Transverse colon (tissue), 4 donors: ENCODE data around the gene DCST1. TPM values are rescaled to one million over a fixed set of nuclear protein-coding genes. Genes with fewer than 3 reads are reported as not detected.
A peak's percentile ranks its signal among the peaks of the same experiment; 100 is the strongest.

Experiments
- DNase-seq: peaks from one replicate; pipeline ENCODE4 v3.0.0-alpha.2; 2019
- H3K27ac ChIP-seq, 4 donors: fragments of 200-600 bp; sonication (generic); 2 replicates each; pipeline ENCODE4 v1.5.1; 2016 to 2018; ENCODE audit warnings: inconsistent platforms in 4 of 4
- H3K27me3 ChIP-seq: fragments of 200-600 bp; sonication (generic); 2 replicates; pipeline ENCODE4 v1.5.1; 2017; ENCODE audit warnings: inconsistent platforms
- H3K36me3 ChIP-seq, 4 donors: fragments of 200-600 bp; sonication (generic); 2 replicates each; pipeline ENCODE4 v1.5.1; 2017 to 2019; ENCODE audit warnings: inconsistent platforms in 4 of 4
- H3K4me1 ChIP-seq, 4 donors: fragments of 200-600 bp; sonication (generic); 2 replicates each; pipeline ENCODE4 v1.5.1; 2017 to 2020; ENCODE audit warnings: inconsistent platforms in 4 of 4
- H3K4me3 ChIP-seq, 4 donors: fragments of 200-600 bp; sonication (generic); 1 replicate in 1 of 4; 2 replicates in 3 of 4; pipeline versions ENCODE4 v1.5.1 to v1.6.1; 2017 to 2019; ENCODE audit warnings: inconsistent platforms in 4 of 4
- H3K9me3 ChIP-seq, 2 donors: fragments of 200-600 bp; sonication (generic); 2 replicates each; pipeline ENCODE4 v1.5.1; 2017 to 2019; ENCODE audit warnings: inconsistent platforms in 2 of 2
- EP300 ChIP-seq: sonication (generic); formaldehyde crosslinking; IDR thresholded peaks from one replicate; pipeline ENCODE4 v1.6.1; 2017; ENCODE audit warnings: antibody characterized with exemption, low read depth
- POLR2A ChIP-seq: fragments of 450-650 bp; IDR thresholded peaks from one replicate; pipeline ENCODE4 v1.6.1; 2016; ENCODE audit warnings: antibody characterized with exemption, mild to moderate bottlenecking, moderate library complexity
- POLR2AphosphoS5 ChIP-seq, 3 donors: sonication (generic); formaldehyde crosslinking; IDR thresholded peaks; one replicate each; pipeline ENCODE4 v1.6.1; 2016; ENCODE audit warnings: antibody characterized with exemption in 3 of 3
- WGBS, 2 donors: methylation state at CpG; one replicate each; pipeline ENCODE4 v1.1.5; 2018; ENCODE audit warnings: low coverage in 1 of 2; 5-methylcytosine and 5-hydroxymethylcytosine counted together
- in situ Hi-C, 4 donors: fragments of 200-750 bp; cut with MboI; loops; one replicate each; pipeline versions ENCODE4 v1.15.0 to v1.15.1; 2017; ENCODE audit warnings: low sequenced_read_pairs in 3 of 4, low pct_ligation_motif_present in 1 of 4, low pct_unique_long_range_greater_than_20kb in 1 of 4
- intact Hi-C: fragments of 100-400 bp; cut with DNase I; formaldehyde crosslinking; loops from one replicate; pipeline ENCODE4 v1.15.1; 2023; ENCODE audit warnings: low total_unique reads
- total RNA-seq, 4 donors: library from RNA; depleted of rRNA; stranded (reverse); fragments of >200 nt; gene quantifications; one replicate each; pipeline ENCODE4 v1.1.0, GENCODE V29; 2016
- TF ChIP-seq, protein P1 (sequence below), 5 experiments: fragments of 200-600 bp in 3 of 5; fragments of 450-650 bp in 2 of 5; sonication (generic) in 3 of 5; IDR thresholded peaks; 1 replicate in 2 of 5; 2 replicates in 3 of 5; pipeline ENCODE4 v1.5.1; 2016 to 2017; ENCODE audit warnings: antibody characterized with exemption in 5 of 5, inconsistent platforms in 3 of 5, mild to moderate bottlenecking in 2 of 5, moderate library complexity in 1 of 5

The DCST1 gene
- total RNA-seq, 4 donors from 2014 or later: 0.32 to 0.41 TPM; not detected in 2

GRCh38 chr1:155060736-155061135, 27.1 kb downstream of the DCST1 start:
- in situ Hi-C loops: loop anchor here in 3 of 4 donors (25.0 kb wide), 1 partner anchor 98 kb away; the partner anchor contains the start of genes CKS1B (in 3 of the 3), PBXIP1 (in 3 of the 3), PYGO2 (in 3 of the 3) and SHC1 (in 3 of the 3)
- Histone ChIP-seq H3K27ac (no peak overlapping the region), H3K4me1 (peaks cover 20 to 38% (median 34%) of the 10 kb centered on the region in 4 donors), H3K9me3 (no peaks in the 10 kb centered on the region), H3K4me3 (no peak overlapping the region), H3K36me3 (peaks cover 0 to 15% (median 0%) of the 10 kb centered on the region in 4 donors), H3K27me3 (no peaks in the 10 kb centered on the region)
- no peak for DNase-seq
- intact Hi-C loops: loop anchor here (10.0 kb wide), 1 partner anchor 506 kb away; the partner anchor contains the start of gene UBE2Q1
- TF ChIP-seq POLR2AphosphoS5 (IDR thresholded peaks at IDR 0.05) (no peak), EP300 (no peak), POLR2A (no peak)
- TF ChIP-seq, protein P1, sequence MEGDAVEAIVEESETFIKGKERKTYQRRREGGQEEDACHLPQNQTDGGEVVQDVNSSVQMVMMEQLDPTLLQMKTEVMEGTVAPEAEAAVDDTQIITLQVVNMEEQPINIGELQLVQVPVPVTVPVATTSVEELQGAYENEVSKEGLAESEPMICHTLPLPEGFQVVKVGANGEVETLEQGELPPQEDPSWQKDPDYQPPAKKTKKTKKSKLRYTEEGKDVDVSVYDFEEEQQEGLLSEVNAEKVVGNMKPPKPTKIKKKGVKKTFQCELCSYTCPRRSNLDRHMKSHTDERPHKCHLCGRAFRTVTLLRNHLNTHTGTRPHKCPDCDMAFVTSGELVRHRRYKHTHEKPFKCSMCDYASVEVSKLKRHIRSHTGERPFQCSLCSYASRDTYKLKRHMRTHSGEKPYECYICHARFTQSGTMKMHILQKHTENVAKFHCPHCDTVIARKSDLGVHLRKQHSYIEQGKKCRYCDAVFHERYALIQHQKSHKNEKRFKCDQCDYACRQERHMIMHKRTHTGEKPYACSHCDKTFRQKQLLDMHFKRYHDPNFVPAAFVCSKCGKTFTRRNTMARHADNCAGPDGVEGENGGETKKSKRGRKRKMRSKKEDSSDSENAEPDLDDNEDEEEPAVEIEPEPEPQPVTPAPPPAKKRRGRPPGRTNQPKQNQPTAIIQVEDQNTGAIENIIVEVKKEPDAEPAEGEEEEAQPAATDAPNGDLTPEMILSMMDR (IDR thresholded peaks at IDR 0.05): no peak
- 83% methylated on average over 5 of the region's 8 CpGs; no CpG with 5 or more reads in 1 of the 2 donors for whole genome bisulfite sequencing, 2 donors

DNA sequence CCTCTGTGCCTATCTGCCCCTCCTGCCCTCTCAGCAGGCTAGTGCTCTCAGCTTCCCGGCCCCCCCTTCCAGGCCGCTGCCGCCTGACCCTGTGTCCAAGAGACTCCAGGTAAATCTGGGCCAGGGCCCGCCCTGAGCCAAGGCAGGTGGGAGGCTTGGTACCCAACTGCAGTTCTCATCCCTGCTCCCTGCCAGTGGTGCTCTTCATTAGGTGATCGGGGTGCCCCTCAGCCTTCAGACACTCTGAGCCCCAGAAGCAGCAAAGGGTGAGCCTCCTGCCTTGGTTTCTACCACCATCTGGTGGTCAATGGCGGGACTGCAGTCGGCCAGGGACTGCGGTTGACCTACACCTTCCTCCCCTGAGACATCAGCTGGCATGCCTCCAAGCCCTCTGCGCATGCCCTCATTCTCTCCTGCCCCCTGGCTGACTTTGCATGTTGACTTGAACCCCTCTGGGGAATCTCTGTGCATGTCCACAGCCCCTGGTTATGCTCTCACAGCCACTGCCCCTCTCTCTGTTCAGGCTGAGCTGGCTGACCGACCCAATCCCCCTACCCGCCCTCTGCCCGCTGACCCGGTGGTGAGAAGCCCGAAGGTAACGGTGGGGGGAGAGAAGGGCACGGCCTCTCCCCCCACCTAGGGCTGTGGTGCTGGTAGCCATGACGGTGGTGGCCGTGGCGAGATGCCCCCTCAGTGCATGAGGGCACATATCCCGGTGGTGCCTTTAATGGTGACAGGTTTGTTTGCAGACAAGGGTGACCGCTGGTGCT, 27.9 kb downstream of the DCST1 start:
- H3K9me3 ChIP-seq: no peaks in the 10 kb centered on the region
- TF ChIP-seq POLR2AphosphoS5 (IDR thresholded peaks at IDR 0.05) (no peak), POLR2A (no peak), EP300 (no peak)
- TF ChIP-seq, protein P1 (IDR thresholded peaks at IDR 0.05): peak; percentile 99 to 100 (median 99)
- intact Hi-C loops (loop anchor here (10.0 kb wide), 1 partner anchor 507 kb away; the partner anchor contains the start of gene UBE2Q1), in situ Hi-C loops (loop anchor here in 3 of 4 donors (25.0 kb wide), 1 partner anchor 99 kb away; the partner anchor contains the start of genes CKS1B (in 3 of the 3), PBXIP1 (in 3 of the 3), PYGO2 (in 3 of the 3) and SHC1 (in 3 of the 3))
- H3K4me3 ChIP-seq: no peak overlapping the region
- DNase-seq: peak; percentile 95
- 28% methylated on average over 17 of the region's 21 CpGs; no CpG with 5 or more reads in 1 of the 2 donors for WGBS, 2 donors
- peak overlapping the region in 1 of 4 donors; percentile 93 for H3K27ac ChIP-seq
- H3K36me3 ChIP-seq: peaks cover 0 to 9% (median 0%) of the 10 kb centered on the region in 4 donors
- peaks cover 20 to 38% (median 34%) of the 10 kb centered on the region in 4 donors for H3K4me1 ChIP-seq
- H3K27me3 ChIP-seq: no peaks in the 10 kb centered on the region

- Histone ChIP-seq H3K27ac (peak overlapping the region; percentile 89 to 93 (median 92)), H3K36me3 (peaks cover 0 to 8% (median 0%) of the 10 kb centered on the region in 4 donors), H3K4me3 (peak overlapping the region in 1 of 4 donors; percentile 85), H3K4me1 (peaks cover 20 to 38% (median 34%) of the 10 kb centered on the region in 4 donors), H3K27me3 (no peaks in the 10 kb centered on the region), H3K9me3 (no peaks in the 10 kb centered on the region)
- intact Hi-C loops (loop anchor here (10.0 kb wide), 1 partner anchor 507 kb away; the partner anchor contains the start of gene UBE2Q1), in situ Hi-C loops (loop anchor here in 3 of 4 donors (25.0 kb wide), 1 partner anchor 100 kb away; the partner anchor contains the start of genes CKS1B (in 3 of the 3), PBXIP1 (in 3 of the 3), PYGO2 (in 3 of the 3) and SHC1 (in 3 of the 3))
- TF ChIP-seq POLR2A: no peak
- no peak for TF ChIP-seq EP300
- TF ChIP-seq POLR2AphosphoS5 (IDR thresholded peaks at IDR 0.05): no peak
- TF ChIP-seq, protein P1 (IDR thresholded peaks at IDR 0.05): no peak
- DNase-seq: peak; percentile 41
- 36% methylated on average over 24 of the region's 29 CpGs; no CpG with 5 or more reads in 1 of the 2 donors for WGBS, 2 donors
Measured at GRCh38 chr1:155062151-155062686, 28.6 kb downstream of the DCST1 start.
